HepG2 (cell line): ENCODE measurements around the gene BANP. TPM values are rescaled to one million over a fixed set of nuclear protein-coding genes. Genes with fewer than 3 reads are reported as not detected.

Experiments
- BRD4 ChIP-seq: sonication (generic); formaldehyde crosslinking; IDR thresholded peaks from 2 replicates; pipeline ENCODE4 v1.4.0; 2020; ENCODE audit warnings: missing genetic modification reagents
- ELF3 ChIP-seq: IDR thresholded peaks from 2 replicates; pipeline ENCODE4 v1.6.1; 2016; ENCODE audit warnings: missing genetic modification reagents, missing compliant biosample characterization
- JUND ChIP-seq: sonication (generic); formaldehyde crosslinking; IDR thresholded peaks from 2 replicates; pipeline ENCODE4 v1.8.0; 2022; ENCODE audit warnings: mild to moderate bottlenecking, missing genetic modification reagents
- PCBP1 ChIP-seq: fragments of 200-400 bp; formaldehyde crosslinking; IDR thresholded peaks from 2 replicates; pipeline ENCODE4 v1.6.1; 2017; ENCODE audit warnings: mild to moderate bottlenecking, low read depth, low read length, borderline replicate concordance
- POLR2G ChIP-seq: fragments of 200-400 bp; formaldehyde crosslinking; IDR thresholded peaks from 2 replicates; pipeline ENCODE4 v1.6.1; 2018; ENCODE audit warnings: mild to moderate bottlenecking, low read depth, low read length, moderate library complexity
- RAD51 ChIP-seq: fragments of 450-650 bp; IDR thresholded peaks from 2 replicates; pipeline ENCODE4 v1.6.1; 2016; ENCODE audit warnings: borderline replicate concordance
- STAT5B ChIP-seq: sonication (generic); formaldehyde crosslinking; IDR thresholded peaks from 2 replicates; pipeline ENCODE4 v1.4.0; 2020; ENCODE audit warnings: missing genetic modification reagents
- TARDBP ChIP-seq: sonication (generic); formaldehyde crosslinking; IDR thresholded peaks from 2 replicates; pipeline ENCODE4 v1.8.0; 2022; ENCODE audit warnings: mild to moderate bottlenecking, missing genetic modification reagents
- TBX2 ChIP-seq: sonication (generic); formaldehyde crosslinking; IDR thresholded peaks from 2 replicates; pipeline ENCODE4 v1.5.0; 2020; ENCODE audit warnings: missing genetic modification reagents, mild to moderate bottlenecking, borderline replicate concordance
- TRIM24 ChIP-seq: sonication (generic); formaldehyde crosslinking; IDR thresholded peaks from 2 replicates; pipeline ENCODE4 v1.8.0; 2022; ENCODE audit warnings: mild to moderate bottlenecking, missing genetic modification reagents
- ZNF160 ChIP-seq: sonication (generic); formaldehyde crosslinking; IDR thresholded peaks from 2 replicates; pipeline ENCODE4 v1.8.0; 2022; ENCODE audit warnings: mild to moderate bottlenecking, inconsistent platforms, missing genetic modification reagents
- ZNF224 ChIP-seq: sonication (generic); formaldehyde crosslinking; IDR thresholded peaks from 2 replicates; pipeline ENCODE4 v1.5.0; 2020; ENCODE audit warnings: mild to moderate bottlenecking, missing genetic modification reagents
- ZNF335 ChIP-seq: sonication (generic); formaldehyde crosslinking; IDR thresholded peaks from 2 replicates; pipeline ENCODE4 v1.4.0; 2020; ENCODE audit warnings: missing genetic modification reagents
- ZNF572 ChIP-seq: sonication (generic); formaldehyde crosslinking; IDR thresholded peaks from 2 replicates; pipeline ENCODE4 v1.5.1; 2020; ENCODE audit warnings: mild to moderate bottlenecking, missing genetic modification reagents
- ZNF678 ChIP-seq: sonication (generic); formaldehyde crosslinking; IDR thresholded peaks from 2 replicates; pipeline ENCODE4 v1.4.0; 2020; ENCODE audit warnings: mild to moderate bottlenecking, missing genetic modification reagents
- polyA plus RNA-seq, 8 experiments: library from polyadenylated mRNA; depleted of rRNA in 3 of 8; stranded (reverse) in 7 of 8; unstranded in 1 of 8; fragments of >200 nt; fragmentation: Illumina TruSeq in 4 of 8; extraction: Trizol in 4 of 8; gene quantifications; 2 replicates each; pipeline versions ENCODE4 v1.2.1 to v1.2.3, GENCODE V29; 2011 to 2016; ENCODE audit warnings: low read depth in 4 of 8, missing spikeins in 1 of 8, mixed read lengths in 1 of 8; ENCODE audit not compliant: insufficient read depth in 1 of 8
- total RNA-seq, 5 experiments: library from RNA; depleted of rRNA; stranded (reverse); fragments of >200 nt; fragmentation: Illumina TruSeq; extraction: Trizol; gene quantifications; 2 replicates each; pipeline ENCODE4 v1.2.3, GENCODE V29; 2016; ENCODE audit warnings: low read depth in 1 of 5
- TF ChIP-seq, protein P1 (sequence below): sonication (generic); formaldehyde crosslinking; IDR thresholded peaks from 2 replicates; pipeline ENCODE4 v1.4.0; 2020; ENCODE audit warnings: mild to moderate bottlenecking, missing genetic modification reagents
- TF ChIP-seq, protein P2 (sequence below): sonication (generic); formaldehyde crosslinking; IDR thresholded peaks from 2 replicates; pipeline ENCODE4 v1.4.0; 2020; ENCODE audit warnings: missing genetic modification reagents
- TF ChIP-seq, protein P3 (sequence below): sonication (generic); formaldehyde crosslinking; IDR thresholded peaks from 2 replicates; pipeline ENCODE4 v1.5.1; 2020; ENCODE audit warnings: mild to moderate bottlenecking, missing genetic modification reagents, moderate library complexity
- TF ChIP-seq, protein P4 (sequence below): sonication (generic); formaldehyde crosslinking; IDR thresholded peaks from 2 replicates; pipeline ENCODE4 v1.5.1; 2020; ENCODE audit warnings: missing genetic modification reagents, mild to moderate bottlenecking, borderline replicate concordance
- TF ChIP-seq, protein P5 (sequence below): sonication (generic); formaldehyde crosslinking; IDR thresholded peaks from 2 replicates; pipeline ENCODE4 v1.8.1; 2023; ENCODE audit warnings: missing genetic modification reagents, mild to moderate bottlenecking, borderline replicate concordance
- TF ChIP-seq, protein P6 (sequence below): sonication (generic); formaldehyde crosslinking; IDR thresholded peaks from 2 replicates; pipeline ENCODE4 v1.4.0; 2020; ENCODE audit warnings: missing genetic modification reagents, borderline replicate concordance

BANP gene
- total and polyA plus RNA-seq, 2 of the 13 experiments (the other 11 are each of a cell fraction or from before 2014, with no cell fraction given), result 20.2 to 23.8 TPM

DNA sequence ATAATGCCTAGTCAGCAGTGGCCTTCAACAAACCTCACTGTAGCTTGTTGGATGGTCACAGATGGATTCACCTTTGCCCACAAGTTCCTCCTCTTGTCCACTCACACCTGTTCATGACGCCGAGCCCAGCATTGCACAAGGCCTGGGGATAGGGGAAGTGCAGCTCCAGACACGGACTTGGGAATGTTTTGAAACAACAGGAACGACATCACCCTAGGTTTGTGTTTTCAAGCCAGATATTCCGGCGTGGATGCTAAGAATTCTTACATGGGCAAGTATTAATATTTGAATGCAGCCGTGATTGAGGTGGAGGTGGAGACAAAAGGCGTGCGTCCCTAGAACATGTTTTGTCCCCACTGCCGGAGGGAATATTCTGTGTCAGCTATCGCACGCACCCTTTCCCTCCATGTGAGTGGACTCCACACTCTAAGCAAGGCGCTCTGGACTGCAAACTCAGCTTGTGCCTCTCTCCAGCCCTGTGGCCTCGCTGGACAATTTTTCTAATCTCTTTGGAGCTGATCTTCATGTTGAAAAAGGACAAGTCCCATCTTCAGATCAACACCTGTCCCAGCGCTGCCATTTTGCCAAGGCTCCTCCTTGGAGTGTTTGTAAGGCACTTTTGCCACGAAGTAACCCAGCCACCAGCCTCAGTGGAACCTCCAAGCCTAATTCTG lies 2.0 kb upstream of the BANP start (continued):
- TF ChIP-seq, protein P1, sequence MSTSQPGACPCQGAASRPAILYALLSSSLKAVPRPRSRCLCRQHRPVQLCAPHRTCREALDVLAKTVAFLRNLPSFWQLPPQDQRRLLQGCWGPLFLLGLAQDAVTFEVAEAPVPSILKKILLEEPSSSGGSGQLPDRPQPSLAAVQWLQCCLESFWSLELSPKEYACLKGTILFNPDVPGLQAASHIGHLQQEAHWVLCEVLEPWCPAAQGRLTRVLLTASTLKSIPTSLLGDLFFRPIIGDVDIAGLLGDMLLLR (CRISPR knock-in tag), result 0 out of 2 replicates have a peak, but pooled peaks have one; percentile 13
- 0 out of 2 replicates have a peak, but pooled peaks have one; percentile 51 for TF ChIP-seq ZNF678
- no peak for TF ChIP-seq ZNF160 (CRISPR knock-in tag)
- TF ChIP-seq ELF3, result peak; percentile 63
- no peak for TF ChIP-seq ZNF335
- TF ChIP-seq, protein P2, sequence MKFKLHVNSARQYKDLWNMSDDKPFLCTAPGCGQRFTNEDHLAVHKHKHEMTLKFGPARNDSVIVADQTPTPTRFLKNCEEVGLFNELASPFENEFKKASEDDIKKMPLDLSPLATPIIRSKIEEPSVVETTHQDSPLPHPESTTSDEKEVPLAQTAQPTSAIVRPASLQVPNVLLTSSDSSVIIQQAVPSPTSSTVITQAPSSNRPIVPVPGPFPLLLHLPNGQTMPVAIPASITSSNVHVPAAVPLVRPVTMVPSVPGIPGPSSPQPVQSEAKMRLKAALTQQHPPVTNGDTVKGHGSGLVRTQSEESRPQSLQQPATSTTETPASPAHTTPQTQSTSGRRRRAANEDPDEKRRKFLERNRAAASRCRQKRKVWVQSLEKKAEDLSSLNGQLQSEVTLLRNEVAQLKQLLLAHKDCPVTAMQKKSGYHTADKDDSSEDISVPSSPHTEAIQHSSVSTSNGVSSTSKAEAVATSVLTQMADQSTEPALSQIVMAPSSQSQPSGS (CRISPR knock-in tag), result 0 out of 2 replicates have a peak, but pooled peaks have one; percentile 20
- no peak for TF ChIP-seq BRD4 (CRISPR knock-in tag)
- 0 out of 2 replicates have a peak, but pooled peaks have one; percentile 33 for TF ChIP-seq ZNF224 (CRISPR knock-in tag)
- no peak for TF ChIP-seq RAD51
- no peak for TF ChIP-seq PCBP1
- TF ChIP-seq, protein P3, sequence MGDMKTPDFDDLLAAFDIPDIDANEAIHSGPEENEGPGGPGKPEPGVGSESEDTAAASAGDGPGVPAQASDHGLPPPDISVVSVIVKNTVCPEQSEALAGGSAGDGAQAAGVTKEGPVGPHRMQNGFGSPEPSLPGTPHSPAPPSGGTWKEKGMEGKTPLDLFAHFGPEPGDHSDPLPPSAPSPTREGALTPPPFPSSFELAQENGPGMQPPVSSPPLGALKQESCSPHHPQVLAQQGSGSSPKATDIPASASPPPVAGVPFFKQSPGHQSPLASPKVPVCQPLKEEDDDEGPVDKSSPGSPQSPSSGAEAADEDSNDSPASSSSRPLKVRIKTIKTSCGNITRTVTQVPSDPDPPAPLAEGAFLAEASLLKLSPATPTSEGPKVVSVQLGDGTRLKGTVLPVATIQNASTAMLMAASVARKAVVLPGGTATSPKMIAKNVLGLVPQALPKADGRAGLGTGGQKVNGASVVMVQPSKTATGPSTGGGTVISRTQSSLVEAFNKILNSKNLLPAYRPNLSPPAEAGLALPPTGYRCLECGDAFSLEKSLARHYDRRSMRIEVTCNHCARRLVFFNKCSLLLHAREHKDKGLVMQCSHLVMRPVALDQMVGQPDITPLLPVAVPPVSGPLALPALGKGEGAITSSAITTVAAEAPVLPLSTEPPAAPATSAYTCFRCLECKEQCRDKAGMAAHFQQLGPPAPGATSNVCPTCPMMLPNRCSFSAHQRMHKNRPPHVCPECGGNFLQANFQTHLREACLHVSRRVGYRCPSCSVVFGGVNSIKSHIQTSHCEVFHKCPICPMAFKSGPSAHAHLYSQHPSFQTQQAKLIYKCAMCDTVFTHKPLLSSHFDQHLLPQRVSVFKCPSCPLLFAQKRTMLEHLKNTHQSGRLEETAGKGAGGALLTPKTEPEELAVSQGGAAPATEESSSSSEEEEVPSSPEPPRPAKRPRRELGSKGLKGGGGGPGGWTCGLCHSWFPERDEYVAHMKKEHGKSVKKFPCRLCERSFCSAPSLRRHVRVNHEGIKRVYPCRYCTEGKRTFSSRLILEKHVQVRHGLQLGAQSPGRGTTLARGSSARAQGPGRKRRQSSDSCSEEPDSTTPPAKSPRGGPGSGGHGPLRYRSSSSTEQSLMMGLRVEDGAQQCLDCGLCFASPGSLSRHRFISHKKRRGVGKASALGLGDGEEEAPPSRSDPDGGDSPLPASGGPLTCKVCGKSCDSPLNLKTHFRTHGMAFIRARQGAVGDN (CRISPR knock-in tag), result peak; percentile 74
- TF ChIP-seq, protein P4, sequence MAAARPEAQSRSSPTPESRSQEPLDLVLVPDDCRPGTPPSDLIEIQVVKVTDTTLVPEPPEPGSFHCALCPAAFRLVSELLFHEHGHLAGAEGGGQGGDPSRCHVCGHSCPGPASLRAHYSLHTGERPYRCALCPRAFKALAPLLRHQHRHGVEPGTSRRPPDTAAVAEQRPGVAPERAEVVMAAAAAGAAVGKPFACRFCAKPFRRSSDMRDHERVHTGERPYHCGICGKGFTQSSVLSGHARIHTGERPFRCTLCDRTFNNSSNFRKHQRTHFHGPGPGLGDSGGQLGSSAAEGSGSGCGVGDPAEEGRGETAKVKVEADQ (CRISPR knock-in tag), result peak; percentile 27; the same call in 1 of the 2 replicates
- peak; percentile 31; the same call in 1 of the 2 replicates for TF ChIP-seq TARDBP
- TF ChIP-seq, protein P5, sequence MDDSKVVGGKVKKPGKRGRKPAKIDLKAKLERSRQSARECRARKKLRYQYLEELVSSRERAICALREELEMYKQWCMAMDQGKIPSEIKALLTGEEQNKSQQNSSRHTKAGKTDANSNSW (CRISPR knock-in tag), result no peak
- TF ChIP-seq, protein P6, sequence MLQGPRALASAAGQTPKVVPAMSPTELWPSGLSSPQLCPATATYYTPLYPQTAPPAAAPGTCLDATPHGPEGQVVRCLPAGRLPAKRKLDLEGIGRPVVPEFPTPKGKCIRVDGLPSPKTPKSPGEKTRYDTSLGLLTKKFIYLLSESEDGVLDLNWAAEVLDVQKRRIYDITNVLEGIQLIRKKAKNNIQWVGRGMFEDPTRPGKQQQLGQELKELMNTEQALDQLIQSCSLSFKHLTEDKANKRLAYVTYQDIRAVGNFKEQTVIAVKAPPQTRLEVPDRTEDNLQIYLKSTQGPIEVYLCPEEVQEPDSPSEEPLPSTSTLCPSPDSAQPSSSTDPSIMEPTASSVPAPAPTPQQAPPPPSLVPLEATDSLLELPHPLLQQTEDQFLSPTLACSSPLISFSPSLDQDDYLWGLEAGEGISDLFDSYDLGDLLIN, result no peak
- peak; percentile 73 for TF ChIP-seq TBX2 (CRISPR knock-in tag)
- peak; percentile 68 for TF ChIP-seq POLR2G
- TF ChIP-seq JUND, result no peak
- TF ChIP-seq STAT5B (CRISPR knock-in tag), result no peak
- TF ChIP-seq TRIM24 (CRISPR knock-in tag), result no peak
- TF ChIP-seq ZNF572 (CRISPR knock-in tag), result no peak
